LHCN-M2 (cell line): Measurements from ENCODE around the gene C2CD5. TPM values are rescaled to one million over a fixed set of nuclear protein-coding genes. Genes with fewer than 3 reads are reported as not detected.
"Not testable (repeated sequence)": the region's sequence is repeated elsewhere in the genome, so short reads cannot be mapped to it uniquely, and the experiment has no call there.

ENCODE experiments used
- DNase-seq: peaks from one replicate; pipeline ENCODE4 v3.0.0-alpha.2; 2012; ENCODE audit warnings: low read depth
- total RNA-seq: library from RNA; depleted of rRNA; stranded (reverse); fragments of >200 nt; gene quantifications from 2 replicates; pipeline ENCODE4 v1.2.3, GENCODE V29; 2014

Gene C2CD5
- total RNA-seq, 1 experiment from 2014 or later: 14.9 TPM

- not testable (repeated sequence) for DNase-seq
These were observed 63.5 kb downstream of the C2CD5 start for GRCh38 chr12:22480814-22481213.

DNA sequence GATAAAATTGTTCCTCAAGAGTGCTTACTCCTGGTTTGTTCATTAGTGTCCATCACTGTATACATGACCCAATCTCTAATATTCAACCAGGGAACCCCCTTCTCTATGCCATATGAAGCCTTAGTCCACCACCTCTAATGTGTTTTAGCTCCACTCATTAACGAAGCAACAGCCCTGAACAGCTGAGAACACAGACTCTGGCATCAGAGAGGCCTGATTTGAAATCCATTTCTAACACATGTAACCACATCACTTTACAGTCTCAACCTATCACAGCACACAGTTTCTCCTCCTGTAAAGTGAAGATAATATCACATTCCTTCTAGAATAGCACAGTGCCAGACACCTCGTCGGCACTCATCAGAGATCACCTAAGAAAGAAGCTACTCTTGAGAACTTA, 64.3 kb downstream of the C2CD5 start:
- DNase-seq: peak; percentile 51

GRCh38 chr12:22477894-22478287, 66.5 kb downstream of the C2CD5 start:
- peak; percentile 8 for DNase-seq

DNA sequence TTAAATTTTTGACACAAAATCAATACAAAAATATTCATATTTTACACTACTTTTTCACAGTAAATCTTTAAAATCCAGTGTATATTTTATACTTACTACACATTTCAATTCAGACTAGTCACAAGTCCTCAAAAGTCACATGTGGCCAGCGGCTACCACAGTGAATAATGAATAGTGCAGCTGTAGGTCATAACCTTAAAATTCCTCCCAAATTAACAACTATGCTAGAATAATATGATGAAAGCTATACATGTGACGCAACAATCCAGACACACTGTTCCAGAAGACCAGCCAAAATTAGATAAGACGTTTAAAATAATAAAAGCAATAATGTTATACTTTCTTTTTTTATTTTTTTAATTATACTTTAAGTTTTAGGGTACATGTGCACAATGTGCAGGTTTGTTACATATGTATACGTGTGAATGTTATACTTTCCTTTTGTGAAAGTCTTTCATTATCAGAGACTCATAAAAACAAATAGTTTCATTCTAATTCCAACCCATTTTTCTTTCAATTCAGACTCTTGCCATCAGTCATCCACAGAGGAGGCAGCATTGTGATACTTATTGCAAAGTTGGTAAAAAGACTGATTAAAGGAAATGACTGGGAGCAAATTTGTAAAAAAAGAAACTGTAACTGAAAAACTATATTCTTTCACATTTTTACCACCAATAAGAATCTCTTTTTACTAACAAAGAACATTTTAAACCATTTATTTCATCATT, 67.0 kb downstream of the C2CD5 start:
- DNase-seq: peak; percentile 84

GRCh38 chr12:22476133-22476532, 68.2 kb downstream of the C2CD5 start:
- no peak for DNase-seq

DNA sequence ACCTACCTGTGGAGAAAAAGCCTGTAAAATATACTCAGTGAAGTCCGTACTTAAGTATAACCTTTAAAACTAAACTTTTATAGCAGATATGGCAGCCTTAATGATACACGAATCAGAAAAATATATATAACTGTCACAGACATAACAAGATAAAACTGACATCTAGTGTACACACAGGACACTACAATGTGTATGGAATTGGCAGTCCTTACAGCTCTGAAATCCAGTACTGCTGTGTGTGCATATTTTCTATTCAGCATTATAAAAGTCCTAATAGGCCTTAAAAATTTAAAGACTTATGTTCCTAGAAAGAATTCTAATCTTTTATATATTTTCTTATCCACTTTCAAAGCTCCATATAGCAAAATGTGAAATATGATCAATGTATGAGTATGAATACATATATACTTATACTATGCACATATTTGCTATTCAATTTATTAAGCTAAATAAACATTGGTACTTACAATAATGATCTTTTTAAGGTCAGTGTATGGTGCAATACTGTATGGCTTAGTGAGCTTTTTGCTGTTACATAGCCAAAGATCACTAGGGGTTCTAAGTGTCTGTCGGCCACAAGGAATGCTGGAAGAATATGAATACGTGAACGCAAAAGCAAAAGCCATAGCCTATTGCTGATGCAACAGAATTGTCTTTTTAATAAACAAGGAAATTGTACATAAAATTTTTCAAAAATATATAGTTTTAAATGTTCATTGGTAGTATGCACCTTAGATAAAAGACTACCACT, 69.2 kb downstream of the C2CD5 start:
- no peak for DNase-seq

- no peak for DNase-seq
These were observed 71.1 kb downstream of the C2CD5 start for GRCh38 chr12:22473212-22473611.

DNA sequence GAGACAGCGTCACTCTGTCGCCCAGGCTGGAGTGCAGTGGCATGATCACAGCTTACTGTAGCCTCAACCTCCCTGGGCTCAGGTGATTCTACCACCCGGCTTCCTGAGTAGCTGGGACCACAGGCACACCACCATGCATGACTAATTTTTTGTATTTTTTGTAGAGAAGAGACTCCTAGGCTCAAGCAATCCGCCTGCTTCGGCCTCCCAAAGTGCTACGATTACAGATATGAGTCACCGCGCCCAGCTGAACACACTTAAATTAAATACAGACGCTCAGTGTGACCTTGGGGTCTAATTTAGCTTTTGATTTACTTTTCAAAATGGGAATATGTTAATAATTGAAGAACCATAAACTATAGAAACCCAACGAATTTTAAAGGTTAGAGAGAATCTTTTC, 77.2 kb downstream of the C2CD5 start:
- no peak for DNase-seq

- no peak for DNase-seq
These were observed 81.0 kb downstream of the C2CD5 start for GRCh38 chr12:22463306-22463705.

- no peak for DNase-seq
These were observed 82.6 kb downstream of the C2CD5 start for GRCh38 chr12:22461786-22462185.

GRCh38 chr12:22459838-22460490, 84.4 kb downstream of the C2CD5 start:
- DNase-seq: peak; percentile 50

DNA sequence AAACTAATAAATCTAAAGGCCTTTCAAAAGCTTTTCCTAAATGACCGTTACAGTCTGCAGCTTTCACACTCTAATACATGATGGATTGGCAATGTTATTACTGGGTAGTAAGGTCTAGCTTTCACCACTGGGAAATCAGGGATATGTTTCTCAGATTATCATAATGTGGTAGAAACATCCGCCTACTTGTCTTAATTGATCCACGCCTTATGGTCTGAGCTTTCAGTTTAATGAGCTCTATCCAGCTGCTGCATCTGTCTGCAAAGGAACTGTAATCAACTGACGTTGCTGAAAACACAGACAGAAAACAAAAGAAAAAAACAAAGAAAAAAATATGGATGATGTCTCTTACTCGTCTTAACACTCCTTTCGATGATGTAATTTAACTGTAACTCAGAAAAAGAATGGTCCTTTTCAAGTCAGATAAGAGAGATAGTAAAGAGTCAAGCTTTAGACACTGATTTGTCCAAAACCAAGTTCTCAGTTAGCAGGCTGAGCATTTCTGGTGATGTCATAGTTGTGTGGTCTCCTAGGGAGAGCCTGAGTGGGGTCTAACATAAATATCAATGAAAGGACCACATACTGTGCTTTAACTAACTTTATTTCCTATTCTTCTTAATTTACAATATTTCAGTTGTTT, 85.9 kb downstream of the C2CD5 start:
- no peak for DNase-seq

GRCh38 chr12:22457085-22457484, 87.3 kb downstream of the C2CD5 start:
- DNase-seq: no peak

DNA sequence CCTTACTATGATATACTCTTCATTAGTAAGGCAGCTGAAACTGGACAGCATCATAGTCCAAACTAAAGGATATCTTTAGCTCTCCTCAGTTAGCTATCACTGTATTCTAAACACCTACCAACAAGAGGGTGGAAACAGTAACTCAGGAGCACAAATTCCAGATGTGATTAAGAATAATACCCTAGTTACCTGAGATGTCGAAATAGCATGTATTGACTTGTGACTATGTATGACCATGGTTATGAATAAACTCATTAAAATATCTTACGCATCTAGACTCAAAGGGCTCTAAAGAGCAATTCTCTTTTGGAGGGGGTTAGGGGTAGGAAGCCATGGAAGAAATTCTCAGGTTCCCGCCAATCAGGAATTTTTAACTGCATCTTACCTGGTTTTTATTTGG, 90.8 kb downstream of the C2CD5 start:
- DNase-seq: no peak

GRCh38 chr12:22447223-22447622, 97.1 kb downstream of the C2CD5 start:
- DNase-seq: no peak

GRCh38 chr12:22444317-22444665, 100.1 kb downstream of the C2CD5 start:
- not testable (repeated sequence) for DNase-seq

DNA sequence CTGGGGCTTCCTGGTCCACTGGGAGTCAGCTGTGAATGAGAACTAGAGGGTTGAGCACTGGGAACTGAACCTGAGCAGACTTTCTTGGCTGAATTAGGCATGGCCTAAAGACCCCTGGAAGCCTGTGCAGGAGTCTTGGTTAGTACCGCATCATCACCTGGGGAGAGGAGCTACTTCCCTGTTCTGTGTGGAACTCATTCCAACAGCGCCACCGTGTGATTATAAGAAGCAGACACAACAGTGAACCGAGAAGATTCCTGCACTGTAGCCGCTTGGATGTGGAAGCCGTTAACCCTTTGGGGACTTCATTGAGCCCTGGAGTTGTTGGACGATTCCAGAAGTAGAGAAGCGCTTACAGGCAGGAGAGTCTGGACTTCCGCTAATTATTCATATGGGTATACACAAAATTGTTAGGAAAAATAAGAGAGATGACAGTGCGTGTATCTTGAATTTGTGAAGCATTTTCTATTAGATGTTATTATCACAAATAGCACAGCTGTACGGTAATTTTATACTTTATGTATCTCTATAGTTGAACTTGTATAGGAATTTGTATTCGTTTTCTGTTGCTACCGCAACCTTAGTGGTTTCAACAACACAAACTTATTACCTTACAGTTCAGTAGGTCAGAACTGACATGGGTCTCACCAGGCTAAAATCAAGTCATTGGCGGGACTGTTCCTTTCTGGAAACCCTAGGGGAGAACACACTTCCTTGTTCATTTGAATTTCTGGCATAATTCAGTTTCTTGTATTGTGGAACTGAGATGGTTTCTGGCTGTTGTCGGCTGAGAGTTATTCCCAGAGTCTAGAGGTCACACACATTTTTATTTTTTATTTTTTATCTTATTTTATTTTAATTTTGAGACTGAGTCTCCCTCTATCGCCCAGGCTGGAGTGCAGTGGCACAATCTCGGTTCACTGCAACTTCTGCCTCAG, 100.7 kb downstream of the C2CD5 start:
- peak; percentile 73 for DNase-seq

GRCh38 chr12:22437031-22437806, 107.1 kb downstream of the C2CD5 start:
- DNase-seq: no peak

- no peak for DNase-seq
These were observed 108.8 kb downstream of the C2CD5 start for GRCh38 chr12:22435583-22435982.

- no peak for DNase-seq
These were observed 112.6 kb downstream of the C2CD5 start for GRCh38 chr12:22431693-22432251.
